Raji (cell line): ENCODE data around the gene GATA3.

Source experiments
- POLR2A ChIP-seq: IDR thresholded peaks from 2 replicates; pipeline ENCODE4 v1.6.1; 2011; ENCODE audit warnings: low read depth, low read length, control low read depth; ENCODE audit not compliant: insufficient read depth

The GATA3 gene

DNA sequence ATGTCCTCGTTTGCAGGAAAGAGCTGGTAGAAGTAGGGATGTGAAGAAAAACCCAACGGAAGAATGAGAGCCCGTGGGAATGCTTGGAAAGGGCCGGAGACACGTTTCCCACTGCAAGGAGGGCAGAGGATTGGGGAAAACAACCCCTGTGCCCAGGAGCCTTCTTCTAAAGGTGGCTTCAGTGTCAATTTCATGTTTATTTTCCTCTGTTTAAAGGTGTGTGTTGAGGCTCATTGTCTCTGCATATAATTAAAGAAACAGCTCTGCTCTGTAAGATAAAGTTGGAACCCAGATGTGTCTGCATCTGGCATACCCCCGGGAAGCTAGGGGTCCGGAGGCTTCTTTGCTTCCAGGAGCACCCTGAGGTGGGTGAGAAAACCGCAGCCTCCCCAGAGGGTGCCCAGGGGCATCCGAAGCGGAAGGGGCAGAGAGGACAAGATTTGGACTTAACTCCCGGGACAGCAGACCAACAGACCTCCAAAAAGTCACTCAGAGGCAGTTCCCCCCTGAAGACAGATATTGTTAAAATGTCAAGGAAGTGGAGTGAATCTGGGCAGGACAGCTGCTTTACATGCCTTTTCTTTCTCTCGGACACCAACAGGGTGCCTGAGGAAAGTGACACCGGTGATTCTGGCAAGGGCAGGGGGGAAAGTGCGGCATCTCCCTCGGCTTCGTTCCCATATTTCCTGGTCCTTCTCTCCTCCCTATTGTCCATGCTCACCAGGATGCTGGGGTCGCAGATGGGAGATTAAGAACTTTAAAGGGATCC, 8.6 kb upstream of the GATA3 start:
- no peak for TF ChIP-seq POLR2A

DNA sequence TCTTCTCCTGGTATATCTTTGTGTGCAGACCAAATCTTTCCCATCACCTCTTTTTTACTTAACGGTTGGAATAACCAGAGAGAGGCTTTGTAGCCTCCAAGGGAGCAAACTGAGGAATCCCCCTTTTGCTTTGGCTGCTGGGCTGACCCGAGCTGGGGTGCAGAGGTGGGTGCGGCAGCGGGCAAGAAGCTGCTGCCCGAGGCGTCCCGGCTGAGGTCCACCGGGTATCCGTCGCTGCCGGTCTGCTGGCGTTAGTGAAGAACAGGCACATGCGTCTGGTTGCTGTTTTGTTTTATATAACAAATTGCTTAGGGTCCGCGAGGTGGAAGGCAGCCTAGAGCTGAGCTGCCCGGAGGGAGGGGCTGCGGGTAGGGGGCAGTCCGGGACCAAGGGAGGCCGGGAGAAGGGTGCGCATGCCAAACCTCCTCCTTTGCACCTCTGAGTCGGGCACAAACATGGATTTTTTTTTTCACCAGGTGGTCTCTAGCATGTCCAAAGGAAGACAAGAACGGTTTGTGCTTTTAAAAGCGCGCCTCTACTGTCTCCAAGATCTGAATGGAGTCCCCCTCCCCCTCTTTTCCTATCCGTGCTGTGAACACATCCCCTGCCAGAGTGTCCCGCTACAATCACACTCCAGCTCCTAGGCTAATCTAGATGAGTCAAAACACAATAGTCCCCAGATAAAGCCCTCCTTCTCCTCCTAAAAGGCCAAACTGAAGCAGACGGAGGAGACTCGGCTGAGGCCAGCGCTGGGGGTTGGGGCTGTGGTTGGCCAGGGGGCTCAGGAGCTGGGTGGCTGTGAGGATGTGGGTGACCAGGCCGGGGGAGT, 6.8 kb upstream of the GATA3 start:
- TF ChIP-seq POLR2A: no peak

DNA sequence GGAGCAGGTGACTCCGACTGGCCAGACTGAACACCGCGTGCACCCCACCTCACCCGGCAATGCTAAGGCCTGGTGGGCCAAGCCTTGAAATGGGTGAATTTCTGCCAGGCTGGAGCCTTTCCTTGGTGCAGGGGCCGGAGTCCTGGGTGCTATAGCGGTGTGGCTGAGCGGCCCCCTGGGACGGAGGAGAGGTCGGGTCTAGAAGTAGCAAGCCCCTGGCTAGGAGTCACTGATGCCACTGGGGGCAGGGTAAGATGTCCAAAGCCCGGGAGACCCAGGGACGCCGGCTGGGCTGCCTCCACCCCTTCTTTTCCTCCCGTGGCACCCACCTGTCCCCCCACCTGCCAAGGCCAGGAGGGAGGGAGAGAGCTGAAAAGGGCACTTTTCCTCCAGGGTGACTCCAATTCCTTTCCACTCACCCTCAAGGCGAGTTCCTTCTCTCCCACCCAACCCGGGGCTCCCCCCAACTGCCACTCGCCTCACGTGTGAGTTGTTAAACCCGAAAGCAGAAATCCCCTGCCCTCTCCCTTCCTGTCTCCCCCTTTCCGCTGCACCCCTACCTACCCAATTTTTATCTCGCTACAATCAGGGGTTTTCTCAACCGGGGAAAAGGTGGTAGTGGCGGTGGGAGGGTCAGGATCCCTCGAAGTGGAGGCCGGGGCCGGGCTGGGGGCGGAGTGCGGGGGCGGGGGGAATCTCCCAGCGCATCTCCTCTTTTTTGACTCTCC, 6.0 kb upstream of the GATA3 start:
- TF ChIP-seq POLR2A: no peak

DNA sequence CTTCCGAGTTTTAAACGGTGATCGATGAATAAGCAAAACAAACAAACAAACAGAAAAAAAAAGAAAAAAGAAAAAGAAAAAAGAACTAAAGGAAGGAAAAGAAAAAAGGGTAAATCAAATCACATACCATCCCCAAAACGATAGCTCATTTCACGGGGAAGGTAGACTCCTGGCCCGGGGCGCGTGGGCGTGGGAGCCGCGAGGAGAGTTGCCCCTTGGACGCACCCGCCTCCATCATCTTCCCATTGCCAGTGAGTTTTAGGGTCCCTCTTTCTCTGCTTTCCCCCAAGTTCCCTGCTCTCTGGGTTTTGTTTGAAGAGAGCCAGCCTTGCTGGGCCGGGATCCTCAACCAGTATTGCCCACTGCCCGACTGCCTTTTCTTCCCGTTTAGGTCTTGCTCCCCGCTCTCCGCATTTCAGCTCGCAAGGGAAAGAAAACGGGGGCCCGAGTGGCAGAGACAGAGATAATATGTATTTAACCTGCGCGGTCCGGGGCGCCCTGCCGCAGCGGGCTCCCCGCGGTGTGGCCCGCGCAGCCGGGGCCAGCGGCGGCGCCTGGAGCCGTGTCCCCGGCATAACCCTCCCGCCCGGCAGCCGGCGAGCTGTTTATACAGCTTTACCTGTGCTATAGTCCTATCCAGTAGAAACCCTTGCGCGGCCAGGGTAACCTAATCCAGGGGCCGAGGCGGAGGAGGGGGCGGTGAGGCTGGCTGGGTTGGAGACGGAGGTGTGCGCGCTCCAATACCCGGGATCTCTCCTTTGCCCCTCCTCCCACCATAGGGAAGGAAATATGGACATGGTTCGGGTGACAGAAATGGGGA, 5.2 kb upstream of the GATA3 start:
- TF ChIP-seq POLR2A: no peak

DNA sequence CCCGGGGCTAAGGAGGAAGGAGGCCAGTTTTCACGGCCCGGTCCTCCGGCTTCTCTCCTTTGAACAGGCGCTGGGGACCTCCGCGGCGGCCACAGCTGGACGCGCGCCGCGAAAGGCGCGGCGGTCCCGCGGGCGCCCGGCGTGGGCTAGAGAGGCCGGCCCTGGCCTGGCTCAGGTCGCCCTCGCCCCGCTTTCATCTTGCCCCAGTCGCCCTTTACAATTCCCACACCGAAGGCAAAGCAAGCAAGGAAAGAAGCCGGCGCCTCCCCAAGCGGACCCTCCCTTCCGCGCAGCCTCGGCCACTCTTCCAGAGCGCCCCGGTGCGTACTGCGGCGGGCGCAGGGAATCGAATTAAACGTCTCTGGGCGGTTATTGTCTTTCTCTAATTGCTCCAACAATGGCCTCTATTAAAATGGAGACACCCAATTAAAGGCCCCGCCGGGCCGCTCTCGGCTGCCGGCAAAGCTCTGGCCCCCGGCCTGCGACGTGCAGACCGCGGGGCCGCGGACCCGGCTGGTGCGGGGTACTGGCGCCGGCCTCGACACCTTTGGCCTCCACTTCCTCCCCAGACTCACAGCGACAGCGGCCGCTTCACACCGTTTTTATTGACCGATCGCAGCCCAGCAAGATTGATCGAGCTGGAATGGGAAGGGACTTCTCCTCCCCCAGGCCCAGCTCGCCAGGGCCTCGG, 4.5 kb upstream of the GATA3 start:
- TF ChIP-seq POLR2A: no peak

DNA sequence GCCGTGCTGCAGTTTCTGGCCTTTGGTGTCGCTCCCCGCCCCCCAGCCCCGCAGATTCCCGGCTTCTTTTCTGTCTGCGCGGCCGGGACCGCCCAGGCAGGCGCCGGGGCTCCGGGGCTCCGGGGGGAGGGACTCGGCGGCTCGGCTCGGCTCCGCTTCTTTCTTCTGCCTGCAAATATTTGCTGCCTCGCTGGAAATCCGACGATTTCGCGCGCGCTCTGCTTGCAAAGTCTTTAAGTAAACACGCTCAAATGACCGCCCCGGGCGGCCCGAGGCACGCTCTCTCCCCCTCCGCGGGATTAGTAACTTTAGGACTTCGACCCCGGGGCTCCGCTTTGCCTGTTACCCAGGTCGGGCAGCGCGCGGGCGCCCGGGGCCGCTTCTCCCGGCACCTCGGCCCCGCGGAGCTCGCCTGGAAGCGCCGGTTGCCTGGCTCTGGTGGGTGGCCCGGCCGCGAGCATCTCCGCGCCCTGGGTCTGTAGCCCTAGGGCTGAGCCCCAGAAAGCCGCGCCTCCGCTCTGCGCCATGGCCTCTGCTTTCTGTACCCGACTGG, 3.9 kb upstream of the GATA3 start:
- no peak for TF ChIP-seq POLR2A

DNA sequence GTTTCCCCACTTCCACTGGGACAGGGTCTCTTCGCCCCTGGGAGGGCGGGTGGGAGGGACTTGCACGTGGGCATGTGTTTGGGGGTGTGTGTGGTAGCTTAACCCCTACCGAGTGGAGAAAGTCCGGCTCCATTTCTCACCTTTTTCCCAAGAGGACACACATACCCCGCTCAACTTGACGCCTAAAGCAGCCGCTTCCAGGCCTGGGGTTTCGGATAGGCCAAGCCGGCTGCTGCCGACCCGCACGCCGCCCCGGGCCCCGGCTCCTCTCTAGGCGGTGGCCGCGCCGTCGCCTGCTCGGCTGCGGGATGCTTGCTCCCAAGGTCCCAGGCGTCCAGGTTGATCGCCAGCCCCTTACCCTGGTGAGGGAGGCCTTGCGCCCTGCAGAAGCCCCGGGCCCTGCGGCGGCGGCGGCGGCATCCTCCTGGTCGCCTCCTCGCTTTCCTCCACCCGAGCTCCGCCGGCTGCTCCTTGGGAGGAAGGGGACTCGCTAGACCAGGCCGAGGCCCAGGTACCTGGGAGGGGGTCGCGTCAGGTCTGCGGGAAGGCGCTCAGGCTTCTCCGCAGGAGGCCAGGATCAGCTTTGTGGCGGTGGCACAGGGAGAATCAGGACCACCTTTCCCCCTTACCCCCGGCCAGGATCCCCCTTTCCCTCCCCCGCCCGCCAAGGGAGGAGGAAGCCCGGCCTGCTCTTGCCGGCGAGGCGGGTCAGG, 3.2 kb upstream of the GATA3 start:
- no peak for TF ChIP-seq POLR2A

DNA sequence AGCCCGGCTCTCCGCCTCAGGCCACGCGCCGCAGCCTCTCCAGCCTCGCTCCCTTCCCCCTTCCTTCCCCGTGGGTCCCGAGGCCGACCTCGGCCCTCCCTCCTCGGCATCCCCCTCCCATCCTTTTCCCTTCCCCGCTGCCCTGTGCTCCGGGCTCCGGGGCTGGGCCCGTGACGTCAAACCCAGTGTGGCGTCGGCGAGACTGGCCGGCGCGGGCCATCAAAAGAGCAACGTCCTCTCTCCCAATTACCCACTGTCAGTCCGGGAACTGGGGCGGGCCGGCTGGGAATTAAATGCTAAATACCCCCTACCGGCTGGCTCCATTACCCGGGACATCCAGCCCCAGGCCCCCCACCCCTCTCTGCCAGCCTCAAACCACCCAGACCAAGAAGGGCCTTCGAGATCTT, 2.6 kb upstream of the GATA3 start:
- no peak for TF ChIP-seq POLR2A

DNA sequence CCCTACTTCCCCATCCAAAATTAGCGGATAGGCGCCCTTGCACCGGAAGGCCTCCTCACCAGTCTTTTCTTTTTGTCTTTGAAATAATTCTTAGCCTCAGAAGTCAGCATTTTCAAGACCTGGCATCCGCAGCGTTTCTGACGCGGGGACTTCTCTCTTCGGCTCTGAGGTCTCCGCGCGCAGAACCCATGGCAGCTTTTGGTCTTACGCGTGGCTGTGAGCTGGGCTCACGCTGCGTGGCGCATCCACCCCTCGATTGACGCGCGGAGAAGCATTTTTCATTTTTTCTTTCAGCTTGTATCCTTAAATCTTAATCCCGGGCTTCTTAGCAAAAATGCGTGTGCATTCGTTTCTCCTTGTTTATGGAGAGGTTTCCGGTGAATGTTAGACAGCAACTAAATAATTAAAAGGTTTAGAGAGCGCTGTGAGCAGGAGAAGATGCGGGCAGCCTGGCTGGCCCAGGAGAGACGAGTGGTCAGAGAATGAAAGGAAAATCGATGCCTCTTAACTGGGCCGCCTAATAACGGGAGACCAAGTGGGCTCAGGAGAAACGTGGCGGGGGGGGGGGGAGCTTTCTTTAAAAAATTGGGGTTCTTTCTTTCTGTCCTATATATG, 2.0 kb upstream of the GATA3 start:
- TF ChIP-seq POLR2A: no peak

DNA sequence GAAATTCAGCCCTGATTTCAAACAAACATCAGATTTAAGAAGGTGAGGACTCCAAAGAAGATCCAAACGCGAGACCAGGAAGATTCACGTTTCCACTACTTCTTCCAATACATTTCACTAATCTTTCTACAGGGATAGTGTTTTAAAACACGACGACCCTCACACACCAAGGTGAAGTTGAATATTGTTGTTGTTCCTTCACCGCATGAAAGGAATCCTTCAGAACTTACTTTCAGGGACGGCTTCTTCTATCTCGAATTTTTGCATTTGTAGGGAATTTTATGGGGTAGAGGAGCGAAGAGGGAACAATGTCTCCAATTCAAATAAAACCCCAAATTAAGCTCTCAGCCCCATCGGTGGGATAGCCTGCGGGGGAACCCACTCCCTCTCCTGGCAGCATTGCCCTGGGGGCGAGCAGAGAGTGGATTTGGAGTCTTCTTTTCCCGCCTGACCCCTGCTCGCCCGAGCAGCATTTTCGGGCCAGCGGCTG, 1.5 kb upstream of the GATA3 start:
- TF ChIP-seq POLR2A: no peak

DNA sequence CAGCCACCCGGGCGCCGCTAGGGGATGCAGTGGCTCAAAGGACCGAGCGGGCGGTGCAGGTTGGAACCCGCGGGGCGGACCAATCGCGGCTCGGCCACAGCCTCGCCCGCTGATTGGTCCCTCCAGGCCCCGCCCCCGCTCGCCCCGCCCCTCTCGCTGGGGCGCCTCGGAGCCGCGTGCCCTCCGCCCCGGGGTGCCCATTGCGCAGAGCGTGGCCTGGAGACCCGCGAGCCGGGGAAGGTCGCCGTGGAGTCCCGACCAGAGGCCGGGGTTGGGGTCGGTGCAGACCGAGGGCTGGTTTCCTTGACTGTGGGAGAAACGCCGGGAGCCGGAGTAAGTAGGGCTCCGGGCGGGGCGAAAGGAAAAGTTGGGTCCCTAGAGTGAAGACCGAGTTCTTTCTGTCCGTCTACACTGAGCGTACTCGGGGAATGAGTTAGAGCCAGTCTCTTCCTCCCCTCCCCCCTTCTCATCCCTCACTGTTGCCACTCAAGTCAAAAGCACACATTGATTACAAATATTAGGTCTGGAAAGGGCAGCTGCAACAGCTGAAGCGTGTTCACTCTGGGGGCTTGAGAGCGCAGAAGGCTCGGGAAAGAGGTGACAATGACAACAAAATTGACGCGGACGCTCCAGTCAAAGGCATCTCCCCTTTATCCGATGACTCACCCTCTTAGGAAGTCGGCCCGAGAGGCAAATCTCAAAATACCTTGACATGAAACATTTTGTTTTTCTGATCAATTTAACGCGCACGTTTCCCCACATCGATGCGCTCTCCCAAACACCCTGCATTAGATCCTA, 843 bp upstream of the GATA3 start:
- no peak for TF ChIP-seq POLR2A

DNA sequence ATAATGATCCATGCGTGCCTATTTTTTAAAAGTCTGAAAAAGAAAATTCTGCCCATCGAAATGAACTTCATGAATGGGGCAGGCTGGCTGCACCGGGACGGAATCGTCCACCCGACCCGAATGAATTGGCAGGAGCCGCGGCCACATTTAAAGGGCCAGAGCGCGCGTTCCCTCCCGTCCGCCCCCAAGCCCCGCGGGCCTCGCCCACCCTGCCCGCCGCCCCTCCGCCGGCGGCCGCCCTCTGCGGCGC, 319 bp upstream of the GATA3 start:
- TF ChIP-seq POLR2A: no peak
